NT2/D1 (cell line): ENCODE data around the gene CPT1A.
A peak's percentile ranks its signal among the peaks of the same experiment; 100 is the strongest.

ENCODE experiments used
- DNase-seq: peaks from one replicate; pipeline ENCODE4 v3.0.0-alpha.2; 2011; ENCODE audit warnings: low read depth, low spot score
- H3K27me3 ChIP-seq: 2 replicates; pipeline ENCODE4 v1.6.0; 2011; ENCODE audit warnings: mild to moderate bottlenecking; ENCODE audit not compliant: insufficient read length, insufficient read depth
- H3K36me3 ChIP-seq: 2 replicates; pipeline ENCODE4 v1.6.1; 2011; ENCODE audit warnings: mild to moderate bottlenecking, low read length, mixed read lengths; ENCODE audit not compliant: insufficient read depth, insufficient read length
- H3K4me1 ChIP-seq: 2 replicates; pipeline ENCODE4 v1.5.1; 2011; ENCODE audit not compliant: insufficient read depth, insufficient read length
- H3K4me3 ChIP-seq: 2 replicates; pipeline ENCODE4 v1.5.1; 2011; ENCODE audit warnings: low read depth; ENCODE audit not compliant: insufficient read length
- H3K9ac ChIP-seq: 2 replicates; pipeline ENCODE4 v1.6.0; 2011; ENCODE audit warnings: low read depth; ENCODE audit not compliant: insufficient read length
- H3K9me3 ChIP-seq: 2 replicates; pipeline ENCODE4 v1.5.1; 2011; ENCODE audit warnings: mild to moderate bottlenecking, low read length; ENCODE audit not compliant: insufficient read depth
- SUZ12 ChIP-seq: IDR thresholded peaks from 2 replicates; pipeline ENCODE4 v1.6.1; 2011; ENCODE audit not compliant: insufficient read length, insufficient read depth; ENCODE audit errors: extremely low read depth
- YY1 ChIP-seq: IDR thresholded peaks from 2 replicates; pipeline ENCODE4 v1.6.1; 2011; ENCODE audit not compliant: insufficient read length, insufficient read depth
- ZNF274 ChIP-seq: IDR thresholded peaks from 2 replicates; pipeline ENCODE4 v1.6.1; 2011; ENCODE audit warnings: mild to moderate bottlenecking, low read depth, low read length

The CPT1A gene

GRCh38 chr11:68848429-68848828 is 6.7 kb upstream of the CPT1A start:
- TF ChIP-seq ZNF274: no peak
- no peak for TF ChIP-seq SUZ12
- TF ChIP-seq YY1: no peak
- Histone ChIP-seq H3K27me3 (peaks cover 38% of the 10 kb centered on the region), H3K9ac (no peak overlapping the region), H3K36me3 (no peaks in the 10 kb centered on the region), H3K4me3 (no peak overlapping the region), H3K4me1 (no peaks in the 10 kb centered on the region), H3K9me3 (no peaks in the 10 kb centered on the region)
- no peak for DNase-seq

DNA sequence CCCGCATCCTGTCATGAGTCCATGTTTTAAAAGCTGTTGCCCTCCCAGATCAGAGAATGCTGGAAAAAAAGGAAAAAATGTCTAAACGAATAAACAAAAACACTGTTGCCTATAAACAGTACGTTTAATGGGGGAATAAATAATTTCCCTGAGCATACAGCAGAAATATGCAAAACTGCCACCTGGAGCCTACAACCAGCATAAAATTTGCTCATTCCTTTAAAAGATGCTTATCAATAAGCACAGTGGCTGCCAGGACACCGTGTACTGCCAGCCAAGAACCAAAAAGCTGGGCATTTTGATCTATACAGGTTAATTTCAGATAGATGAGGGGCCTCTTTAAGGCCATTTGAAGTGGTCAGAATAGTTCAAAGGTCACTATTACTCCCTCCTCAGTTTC is 5.7 kb upstream of the CPT1A start:
- H3K4me1 ChIP-seq: no peaks in the 10 kb centered on the region
- no peaks in the 10 kb centered on the region for H3K9me3 ChIP-seq
- H3K36me3 ChIP-seq: no peaks in the 10 kb centered on the region
- no peak overlapping the region for H3K4me3 ChIP-seq
- TF ChIP-seq ZNF274: no peak
- TF ChIP-seq SUZ12: no peak
- no peak overlapping the region for H3K9ac ChIP-seq
- peaks cover 48% of the 10 kb centered on the region for H3K27me3 ChIP-seq
- no peak for DNase-seq

DNA sequence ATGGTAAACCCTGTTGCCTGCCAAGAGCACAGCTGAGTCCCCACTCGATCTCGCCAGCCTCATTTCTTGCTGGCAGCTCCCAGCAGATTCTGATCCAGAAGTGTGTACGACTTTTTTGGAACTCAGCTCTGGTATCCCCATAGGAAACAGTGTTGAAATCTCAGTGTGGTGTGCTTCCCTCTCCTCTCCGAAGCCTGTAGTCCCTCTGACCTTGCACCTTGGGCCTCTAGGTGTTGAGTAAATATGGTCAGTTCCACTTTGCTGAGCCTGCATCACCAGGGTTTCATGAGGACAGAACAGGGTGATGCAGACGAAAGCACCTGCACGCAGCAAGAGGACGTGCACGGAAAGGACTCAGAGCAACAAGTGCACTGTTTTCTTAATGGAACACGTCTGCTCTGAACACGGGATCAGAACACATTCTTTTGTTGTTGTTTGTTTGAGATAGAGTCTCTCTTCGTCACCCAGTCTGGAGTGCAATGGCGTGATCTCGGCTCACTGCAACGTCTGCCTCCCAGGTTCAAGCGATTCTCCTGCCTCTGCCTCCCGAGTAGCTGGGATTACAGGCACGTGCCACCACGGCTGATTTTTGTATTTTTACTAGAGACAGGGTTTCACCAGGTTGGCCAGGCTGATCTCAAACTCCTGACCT is 3.8 kb upstream of the CPT1A start:
- Histone ChIP-seq H3K27me3 (peaks cover 61% of the 10 kb centered on the region), H3K4me1 (no peaks in the 10 kb centered on the region), H3K9ac (no peak overlapping the region), H3K4me3 (no peak overlapping the region), H3K9me3 (no peaks in the 10 kb centered on the region), H3K36me3 (no peaks in the 10 kb centered on the region)
- DNase-seq: no peak
- no peak for TF ChIP-seq ZNF274
- TF ChIP-seq YY1: no peak
- no peak for TF ChIP-seq SUZ12

DNA sequence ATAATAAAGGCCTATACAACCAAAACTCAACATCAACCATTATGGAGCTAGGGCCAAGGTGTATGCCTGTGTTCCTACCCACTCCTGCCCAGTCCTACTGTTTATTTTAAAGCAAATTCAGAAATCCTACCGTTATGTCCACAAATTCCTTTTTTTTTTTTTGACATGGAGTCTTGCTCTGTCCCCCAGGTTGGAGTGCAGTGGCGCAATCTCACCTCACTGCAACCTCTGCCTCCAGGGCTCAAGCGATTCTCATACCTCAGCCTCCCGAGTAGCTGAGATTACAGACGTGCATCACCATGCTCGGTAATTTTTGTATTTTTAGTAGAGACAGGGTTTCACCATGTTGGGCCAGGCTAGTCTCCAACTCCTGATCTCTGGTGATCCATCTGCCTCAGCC is 3.1 kb upstream of the CPT1A start:
- no peak overlapping the region for H3K4me3 ChIP-seq
- peaks cover 68% of the 10 kb centered on the region for H3K27me3 ChIP-seq

DNA sequence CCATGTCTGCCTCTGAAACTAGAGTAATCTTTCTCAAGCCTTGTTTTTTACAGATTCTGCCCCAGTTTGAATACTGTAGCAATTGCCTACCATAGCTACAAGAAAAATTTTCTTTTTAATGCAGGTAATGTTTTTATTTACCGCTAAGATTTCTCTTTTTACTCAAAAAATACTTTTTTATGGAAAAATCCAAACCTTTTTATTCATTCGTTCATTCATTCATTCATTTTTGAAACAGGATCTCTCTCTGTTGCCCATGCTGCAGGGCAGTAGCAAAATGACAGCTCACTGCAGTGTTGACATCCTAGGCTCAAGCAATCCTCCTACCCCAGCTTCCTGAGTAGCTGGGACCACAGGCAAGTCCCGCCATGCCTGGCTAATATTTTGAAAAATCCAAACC is 2.7 kb upstream of the CPT1A start:
- TF ChIP-seq ZNF274 (no peak), YY1 (no peak), SUZ12 (no peak)
- H3K36me3 ChIP-seq: no peaks in the 10 kb centered on the region
- H3K9ac ChIP-seq: peak overlapping the region; percentile 50
- H3K9me3 ChIP-seq: no peaks in the 10 kb centered on the region
- no peak for DNase-seq
- peaks cover 2% of the 10 kb centered on the region for H3K4me1 ChIP-seq
- peaks cover 72% of the 10 kb centered on the region for H3K27me3 ChIP-seq
- H3K4me3 ChIP-seq: peak overlapping the region; percentile 21

More for the DNA sequence above, 3.1 kb upstream of the CPT1A start:
- TF ChIP-seq YY1: no peak
- TF ChIP-seq SUZ12: no peak
- TF ChIP-seq ZNF274: no peak
- Histone ChIP-seq H3K36me3 (no peaks in the 10 kb centered on the region), H3K9ac (no peak overlapping the region), H3K4me1 (peaks cover 2% of the 10 kb centered on the region), H3K9me3 (no peaks in the 10 kb centered on the region)
- no peak for DNase-seq

- H3K4me3 ChIP-seq: peak overlapping the region; percentile 21
- no peaks in the 10 kb centered on the region for H3K9me3 ChIP-seq
- TF ChIP-seq ZNF274: no peak
- no peak for TF ChIP-seq YY1
- TF ChIP-seq SUZ12: no peak
- H3K27me3 ChIP-seq: peaks cover 73% of the 10 kb centered on the region
- no peaks in the 10 kb centered on the region for H3K36me3 ChIP-seq
- peak overlapping the region; percentile 64 for H3K9ac ChIP-seq
- DNase-seq: no peak
- H3K4me1 ChIP-seq: peaks cover 2% of the 10 kb centered on the region
Measured at GRCh38 chr11:68843703-68844312, 2.1 kb upstream of the CPT1A start.

GRCh38 chr11:68843052-68843561 is 1.4 kb upstream of the CPT1A start:
- peaks cover 78% of the 10 kb centered on the region for H3K27me3 ChIP-seq
- TF ChIP-seq SUZ12 (no peak), ZNF274 (no peak)
- H3K9ac ChIP-seq: peak overlapping the region; percentile 64
- DNase-seq: no peak
- no peaks in the 10 kb centered on the region for H3K36me3 ChIP-seq
- no peaks in the 10 kb centered on the region for H3K9me3 ChIP-seq
- H3K4me3 ChIP-seq: peak overlapping the region; percentile 21
- peaks cover 2% of the 10 kb centered on the region for H3K4me1 ChIP-seq
